Naive thymus-derived CD4-positive, alpha-beta T cell (primary cell): ENCODE data around the gene BCOR. TPM values are rescaled to one million over a fixed set of nuclear protein-coding genes. Genes with fewer than 3 reads are reported as not detected.
A peak's percentile ranks its signal among the peaks of the same experiment; 100 is the strongest.

Source experiments
- ATAC-seq: fragments of 150-1000 bp; cut with Tn5 transposase; 2 replicates; pipeline ENCODE4 v1.10.0; 2021; ENCODE audit warnings: mild to moderate bottlenecking, moderate library complexity
- CTCF ChIA-PET: fragments of 350-600 bp; sonication (Branson Sonifier 250); formaldehyde crosslinking; loops from one replicate; lab custom pipeline; 2021; ENCODE audit warnings: antibody characterized with exemption; lab: Charles Lee
- POLR2A ChIA-PET: fragments of 350-600 bp; sonication (Branson Sonifier 250); formaldehyde crosslinking; loops from one replicate; lab custom pipeline; 2021; ENCODE audit warnings: antibody characterized with exemption, inconsistent platforms; lab: Charles Lee
- DNase-seq, 9 donors: peaks; one replicate each; pipeline versions ENCODE4 v3.0.0 to v3.0.0-alpha.2; 2020 to 2022; ENCODE audit warnings: mixed read lengths in 1 of 9
- H3K27ac ChIP-seq: one replicate; pipeline ENCODE4 v1.7.0; 2013; ENCODE audit warnings: mild to moderate bottlenecking, low read depth, low read length, moderate library complexity
- H3K27me3 ChIP-seq, 2 donors: one replicate each; pipeline ENCODE4 v1.7.0; 2013; ENCODE audit warnings: low read length in 2 of 2, mild to moderate bottlenecking in 2 of 2, moderate library complexity in 2 of 2; ENCODE audit not compliant: control insufficient read depth in 2 of 2, insufficient read depth in 2 of 2
- H3K36me3 ChIP-seq, 3 experiments: 1 replicate in 2 of 3; 2 replicates in 1 of 3; pipeline ENCODE4 v1.7.0; 2013; ENCODE audit warnings: low read length in 3 of 3, mild to moderate bottlenecking in 3 of 3, moderate library complexity in 1 of 3; ENCODE audit not compliant: insufficient read depth in 3 of 3, control insufficient read depth in 2 of 3
- H3K4me1 ChIP-seq, 2 donors: one replicate each; pipeline ENCODE4 v1.7.0; 2013; ENCODE audit warnings: low read length in 2 of 2, mild to moderate bottlenecking in 2 of 2, moderate library complexity in 1 of 2; ENCODE audit not compliant: control insufficient read depth in 2 of 2, insufficient read depth in 2 of 2
- H3K4me3 ChIP-seq: 2 replicates; pipeline ENCODE4 v1.7.0; 2013; ENCODE audit warnings: mild to moderate bottlenecking, low read length
- H3K9me3 ChIP-seq, 3 experiments: 1 replicate in 2 of 3; 2 replicates in 1 of 3; pipeline ENCODE4 v1.7.0; 2013; ENCODE audit warnings: low read length in 3 of 3; ENCODE audit not compliant: control insufficient read depth in 2 of 3
- H3K27ac Mint-ChIP-seq, 9 donors: one replicate each; pipeline ENCODE4 v1.8.0; 2020 to 2022; ENCODE audit warnings: mixed read lengths in 9 of 9, mild to moderate bottlenecking in 8 of 9, moderate library complexity in 5 of 9, inconsistent platforms in 2 of 9
- H3K27me3 Mint-ChIP-seq, 5 donors: one replicate each; pipeline ENCODE4 v1.8.0; 2021 to 2022; ENCODE audit warnings: mixed read lengths in 5 of 5, mild to moderate bottlenecking in 1 of 5
- H3K36me3 Mint-ChIP-seq, 5 donors: one replicate each; pipeline ENCODE4 v1.8.0; 2020 to 2022; ENCODE audit warnings: mixed read lengths in 5 of 5, mild to moderate bottlenecking in 3 of 5, inconsistent platforms in 1 of 5
- H3K4me1 Mint-ChIP-seq, 7 donors: one replicate each; pipeline ENCODE4 v1.8.0; 2020 to 2022; ENCODE audit warnings: mixed read lengths in 7 of 7, mild to moderate bottlenecking in 3 of 7, inconsistent platforms in 1 of 7
- H3K4me3 Mint-ChIP-seq, 10 donors: one replicate each; pipeline ENCODE4 v1.8.0; 2020 to 2022; ENCODE audit warnings: mild to moderate bottlenecking in 10 of 10, mixed read lengths in 10 of 10, moderate library complexity in 6 of 10, inconsistent platforms in 2 of 10
- H3K9me3 Mint-ChIP-seq, 11 donors: one replicate each; pipeline ENCODE4 v1.8.0; 2020 to 2022; ENCODE audit warnings: mixed read lengths in 11 of 11, mild to moderate bottlenecking in 4 of 11, inconsistent platforms in 1 of 11, moderate library complexity in 1 of 11
- intact Hi-C, 2 donors: fragments of 100-400 bp; cut with micrococcal nuclease; formaldehyde crosslinking; loops; one replicate each; pipeline ENCODE4 v1.15.1; 2023
- polyA plus RNA-seq, 2 donors: library from polyadenylated mRNA; unstranded; fragments of 300-500 nt; fragmentation: Illumina TruSeq; gene quantifications; one replicate each; pipeline ENCODE4 v1.2.3, GENCODE V29; 2021
- total RNA-seq, 6 experiments: library from RNA in 5 of 6; stranded (reverse) in 5 of 6; gene quantifications; 1 replicate in 5 of 6; 2 replicates in 1 of 6; pipeline ENCODE4 v1.2.3 and lab custom pipeline; 2021 to 2026

Gene BCOR
- total and polyA plus RNA-seq, 7 experiments from 2014 or later, result 3.8 to 55.2 (median 24.3) TPM

- peak overlapping the region; percentile 23 for H3K27ac ChIP-seq
- Mint-ChIP-seq H3K27ac (peak overlapping the region in 1 of 9 donors; percentile 38), H3K27me3 (peaks cover 0 to 7% (median 0%) of the 10 kb centered on the region in 5 donors), H3K4me1 (peaks cover 0 to 28% (median 13%) of the 10 kb centered on the region in 7 donors), H3K9me3 (peaks cover 0 to 4% (median 0%) of the 10 kb centered on the region in 11 donors), H3K4me3 (peak overlapping the region; percentile 54 to 87 (median 74)), H3K36me3 (peaks cover 0 to 1% (median 0%) of the 10 kb centered on the region in 5 donors)
- ATAC-seq (no peak), DNase-seq (no peak)
- H3K9me3 ChIP-seq, result no peaks in the 10 kb centered on the region
- intact Hi-C loops, result loop anchor here in 1 of 2 donors (2.0 to 5.0 kb wide), 2 partner anchors 14 to 629 kb away; partner anchors contain the start of gene MED14
- H3K36me3 ChIP-seq, result no peaks in the 10 kb centered on the region
- H3K4me3 ChIP-seq, result peak overlapping the region; percentile 43
- ChIA-PET POLR2A (interaction anchor here (0.7 to 5.5 kb wide), 9 partner anchors 9 to 68 kb away, joined by 3 to 32 read pairs (median 4); partner anchors contain the start of gene BCOR), CTCF (no interaction called here)
- no peaks in the 10 kb centered on the region for H3K4me1 ChIP-seq
- no peaks in the 10 kb centered on the region for H3K27me3 ChIP-seq
Observed at GRCh38 chrX:40108162-40108958, 10.6 kb upstream of the BCOR start.

GRCh38 chrX:40107291-40108161 lies 9.8 kb upstream of the BCOR start:
- H3K36me3 Mint-ChIP-seq, result peaks cover 0 to 1% (median 0%) of the 10 kb centered on the region in 5 donors

GRCh38 chrX:40106676-40107290 lies 9.0 kb upstream of the BCOR start:
- H3K27ac ChIP-seq, result no peak overlapping the region
- H3K9me3 ChIP-seq, result no peaks in the 10 kb centered on the region
- ChIA-PET CTCF (no interaction called here), POLR2A (interaction anchor here (1.2 to 5.5 kb wide), 5 partner anchors 10 to 65 kb away, joined by 4 to 32 read pairs (median 10); partner anchors contain the start of gene BCOR)
- H3K36me3 Mint-ChIP-seq, result peaks cover 0 to 1% (median 0%) of the 10 kb centered on the region in 5 donors
- peak overlapping the region in 8 of 9 donors; percentile 21 to 84 (median 70) for H3K27ac Mint-ChIP-seq
- H3K27me3 Mint-ChIP-seq, result peaks cover 0 to 7% (median 0%) of the 10 kb centered on the region in 5 donors
- peaks cover 0 to 28% (median 13%) of the 10 kb centered on the region in 7 donors for H3K4me1 Mint-ChIP-seq
- H3K27me3 ChIP-seq, result no peaks in the 10 kb centered on the region
- H3K9me3 Mint-ChIP-seq, result peaks cover 0 to 5% (median 0%) of the 10 kb centered on the region in 11 donors
- H3K36me3 ChIP-seq, result no peaks in the 10 kb centered on the region
- H3K4me3 ChIP-seq, result peak overlapping the region; percentile 45
- intact Hi-C loops, result loop anchor here (1.0 to 5.0 kb wide), 2 partner anchors 8 to 631 kb away; partner anchors contain the start of gene MED14 (in 1 of the 2)
- ATAC-seq, result no peak
- DNase-seq, result no peak
- no peaks in the 10 kb centered on the region for H3K4me1 ChIP-seq
- peak overlapping the region; percentile 81 to 89 (median 87) for H3K4me3 Mint-ChIP-seq

More at GRCh38 chrX:40107291-40108161, 9.8 kb upstream of the BCOR start:
- ChIA-PET POLR2A (interaction anchor here (0.6 to 5.5 kb wide), 12 partner anchors 8 to 69 kb away, joined by 3 to 32 read pairs (median 4); partner anchors contain the start of gene BCOR), CTCF (no interaction called here)
- Mint-ChIP-seq H3K27me3 (peaks cover 0 to 7% (median 0%) of the 10 kb centered on the region in 5 donors), H3K27ac (peak overlapping the region in 2 of 9 donors; percentile 11 to 54), H3K4me1 (peaks cover 0 to 28% (median 13%) of the 10 kb centered on the region in 7 donors), H3K4me3 (peak overlapping the region; percentile 81 to 89 (median 87)), H3K9me3 (peaks cover 0 to 5% (median 0%) of the 10 kb centered on the region in 11 donors)
- H3K9me3 ChIP-seq, result no peaks in the 10 kb centered on the region
- intact Hi-C loops, result loop anchor here in 1 of 2 donors (2.0 to 5.0 kb wide), 2 partner anchors 13 to 630 kb away; partner anchors contain the start of gene MED14
- no peak for DNase-seq
- H3K27me3 ChIP-seq, result no peaks in the 10 kb centered on the region
- H3K27ac ChIP-seq, result no peak overlapping the region
- H3K4me3 ChIP-seq, result peak overlapping the region; percentile 45
- peak; percentile 38 for ATAC-seq
- H3K4me1 ChIP-seq, result no peaks in the 10 kb centered on the region
- no peaks in the 10 kb centered on the region for H3K36me3 ChIP-seq

- no peaks in the 10 kb centered on the region for H3K27me3 ChIP-seq
- H3K4me1 ChIP-seq, result no peaks in the 10 kb centered on the region
- Mint-ChIP-seq H3K36me3 (peaks cover 0 to 1% (median 0%) of the 10 kb centered on the region in 5 donors), H3K9me3 (peaks cover 0 to 5% (median 0%) of the 10 kb centered on the region in 11 donors), H3K4me3 (peak overlapping the region; percentile 81 to 89 (median 87)), H3K27ac (peak overlapping the region in 7 of 9 donors; percentile 21 to 84 (median 68)), H3K27me3 (peaks cover 0 to 5% (median 0%) of the 10 kb centered on the region in 5 donors), H3K4me1 (peaks cover 0 to 22% (median 10%) of the 10 kb centered on the region in 7 donors)
- intact Hi-C loops, result loop anchor here (1.0 to 5.0 kb wide), 3 partner anchors 8 to 631 kb away; partner anchors contain the start of gene MED14 (in 1 of the 2)
- H3K9me3 ChIP-seq, result no peaks in the 10 kb centered on the region
- H3K36me3 ChIP-seq, result no peaks in the 10 kb centered on the region
- ChIA-PET CTCF (no interaction called here), POLR2A (interaction anchor here (1.3 to 5.5 kb wide), 7 partner anchors 9 to 70 kb away, joined by 6 to 32 read pairs (median 15); partner anchors contain the start of gene BCOR)
- H3K4me3 ChIP-seq, result peak overlapping the region; percentile 55
- peak; percentile 49 to 75 (median 68) for DNase-seq
- peak; percentile 58 for ATAC-seq
- H3K27ac ChIP-seq, result peak overlapping the region; percentile 61
Observed at GRCh38 chrX:40105835-40106675, 8.3 kb upstream of the BCOR start.
